Thymus (tissue), 2 donors: Measurements from ENCODE around the gene SLC18A2. TPM values are rescaled to one million over a fixed set of nuclear protein-coding genes. Genes with fewer than 3 reads are reported as not detected.

ENCODE experiments used
- polyA plus RNA-seq: library from polyadenylated mRNA; stranded (reverse); fragments of 200-250 nt; gene quantifications from one replicate; pipeline ENCODE4 v1.2.3, GENCODE V29; 2013
- total RNA-seq: library from RNA; stranded (reverse); fragments of 120-200 nt; gene quantifications from one replicate; pipeline ENCODE4 v1.2.4, GENCODE V29; 2013
- donor health status: healthy.

The SLC18A2 gene
- total and polyA plus RNA-seq, 2 donors: 6.1 to 27.6 TPM

Other genes with a start within 250 kb of the SLC18A2 start
- 5.8 TPM for gene SHTN1, start 235.9 kb upstream of the SLC18A2 start, total RNA-seq
- 23.0 TPM for gene SHTN1, start 235.9 kb upstream of the SLC18A2 start, polyA plus RNA-seq
- gene VAX1, start 102.8 kb upstream of the SLC18A2 start, total RNA-seq: not detected
- gene VAX1, start 102.8 kb upstream of the SLC18A2 start, polyA plus RNA-seq: 0.02 TPM
- gene KCNK18, start 43.6 kb upstream of the SLC18A2 start, total RNA-seq: not detected
- gene KCNK18, start 43.6 kb upstream of the SLC18A2 start, polyA plus RNA-seq: 0.02 TPM
- 9.2 TPM for gene PDZD8, start 134.3 kb downstream of the SLC18A2 start, total RNA-seq
- gene PDZD8, start 134.3 kb downstream of the SLC18A2 start, polyA plus RNA-seq: 4.4 TPM